Parathyroid adenoma (tissue), 2 donors: ENCODE measurements around the gene SPZ1.

Source experiments
- H2AFZ ChIP-seq: fragments of 300-600 bp; sonication (generic); one replicate; pipeline ENCODE4 v1.7.0; 2017; ENCODE audit warnings: antibody characterized with exemption, mild to moderate bottlenecking
- H3K27ac ChIP-seq: fragments of 300-600 bp; sonication (generic); one replicate; pipeline ENCODE4 v1.7.0; 2017
- H3K27me3 ChIP-seq: fragments of 300-600 bp; sonication (generic); one replicate; pipeline ENCODE4 v1.7.0; 2017; ENCODE audit warnings: low read length; ENCODE audit not compliant: control insufficient read depth, insufficient read depth
- H3K36me3 ChIP-seq: fragments of 300-600 bp; sonication (generic); one replicate; pipeline ENCODE4 v1.7.0; 2017; ENCODE audit warnings: low read length; ENCODE audit not compliant: control insufficient read depth, insufficient read depth
- H3K4me1 ChIP-seq: fragments of 300-600 bp; sonication (generic); one replicate; pipeline ENCODE4 v1.7.0; 2017; ENCODE audit warnings: control low read depth
- H3K4me2 ChIP-seq: fragments of 300-600 bp; sonication (generic); one replicate; pipeline ENCODE4 v1.7.0; 2017; ENCODE audit warnings: low read length
- H3K4me3 ChIP-seq: fragments of 300-600 bp; sonication (generic); one replicate; pipeline ENCODE4 v1.7.0; 2017; ENCODE audit warnings: low read depth, low read length
- H3K79me2 ChIP-seq: fragments of 300-600 bp; sonication (generic); one replicate; pipeline ENCODE4 v1.7.0; 2017; ENCODE audit warnings: control low read depth
- H3K9ac ChIP-seq: fragments of 300-600 bp; sonication (generic); one replicate; pipeline ENCODE4 v1.7.0; 2017; ENCODE audit warnings: mild to moderate bottlenecking
- H3K9me3 ChIP-seq: fragments of 300-600 bp; sonication (generic); one replicate; pipeline ENCODE4 v1.7.0; 2017; ENCODE audit warnings: low read length; ENCODE audit not compliant: control insufficient read depth
- CTCF ChIP-seq: fragments of 300-600 bp; sonication (generic); IDR thresholded peaks from one replicate; pipeline ENCODE4 v1.7.0; 2017; ENCODE audit warnings: antibody characterized with exemption, mild to moderate bottlenecking
- donor health status: primary hyperparathyroidism.

Gene SPZ1

GRCh38 chr5:80369521-80369920, 49.7 kb downstream of the SPZ1 start:
- no peak overlapping the region for H3K9ac ChIP-seq
- no peaks in the 10 kb centered on the region for H3K36me3 ChIP-seq
- H2AFZ ChIP-seq: no peak overlapping the region
- no peaks in the 10 kb centered on the region for H3K27me3 ChIP-seq
- H3K79me2 ChIP-seq: no peaks in the 10 kb centered on the region
- H3K4me2 ChIP-seq: no peak overlapping the region
- no peaks in the 10 kb centered on the region for H3K4me1 ChIP-seq
- TF ChIP-seq CTCF: no peak
- H3K4me3 ChIP-seq: no peak overlapping the region
- H3K27ac ChIP-seq: no peak overlapping the region
- H3K9me3 ChIP-seq: no peaks in the 10 kb centered on the region

- H3K4me1 ChIP-seq: no peaks in the 10 kb centered on the region
- H3K4me2 ChIP-seq: no peak overlapping the region
- H3K9me3 ChIP-seq: no peaks in the 10 kb centered on the region
- no peak overlapping the region for H3K9ac ChIP-seq
- no peaks in the 10 kb centered on the region for H3K27me3 ChIP-seq
- no peaks in the 10 kb centered on the region for H3K36me3 ChIP-seq
- no peak overlapping the region for H3K4me3 ChIP-seq
- H3K27ac ChIP-seq: no peak overlapping the region
- no peak for TF ChIP-seq CTCF
- H2AFZ ChIP-seq: no peak overlapping the region
- no peaks in the 10 kb centered on the region for H3K79me2 ChIP-seq
Measured at GRCh38 chr5:80370390-80370789, 50.6 kb downstream of the SPZ1 start.
